Endothelial cell of umbilical vein (primary cell): Measurements from ENCODE around the gene STON2. TPM values are rescaled to one million over a fixed set of nuclear protein-coding genes. Genes with fewer than 3 reads are reported as not detected.

Experiments used
- BruUV-seq: library from RNA; stranded (reverse); fragments of 400-500 nt; replicated peaks from 2 replicates; lab custom pipeline; 2021; lab: Mats Ljungman, UMichigan
- CTCF ChIA-PET: fragments of 300-600, 350-600 bp; sonication (Branson Sonifier 250); formaldehyde crosslinking; loops from one replicate; lab custom pipeline; 2021; ENCODE audit warnings: antibody characterized with exemption, inconsistent platforms; lab: Charles Lee
- POLR2A ChIA-PET: fragments of 300-600, 350-600 bp; sonication (Branson Sonifier 250); formaldehyde crosslinking; loops from one replicate; lab custom pipeline; 2021; ENCODE audit warnings: antibody characterized with exemption, inconsistent platforms; lab: Charles Lee
- DNase-seq: peaks from one replicate; pipeline ENCODE4 v3.0.0-alpha.2; 2011; ENCODE audit warnings: low read depth, low spot score
- FAIRE-seq: peaks from 2 replicates; lab custom pipeline; 2011; peaks lifted over from hg19 to GRCh38; lab: Jason Lieb, UNC
- H2AFZ ChIP-seq: 2 replicates; pipeline ENCODE4 v1.6.0; 2012; ENCODE audit warnings: low read depth, low read length, control low read depth, inconsistent platforms
- H3K27ac ChIP-seq: 2 replicates; pipeline ENCODE4 v1.5.1; 2011; ENCODE audit warnings: low read depth, mild to moderate bottlenecking, control low read depth, low read length, moderate library complexity; ENCODE audit not compliant: insufficient read depth
- H3K27me3 ChIP-seq, 2 experiments: 2 replicates each; pipeline versions ENCODE4 v1.6.0 to v1.6.1; 2011; ENCODE audit warnings: low read length in 2 of 2, mixed read lengths in 1 of 2; ENCODE audit not compliant: control insufficient read depth in 2 of 2, insufficient read depth in 2 of 2
- H3K36me3 ChIP-seq, 2 experiments: 2 replicates in 1 of 2; 3 replicates in 1 of 2; pipeline ENCODE4 v1.5.1; 2011; ENCODE audit warnings: low read length in 2 of 2, mild to moderate bottlenecking in 1 of 2, moderate library complexity in 1 of 2; ENCODE audit not compliant: control insufficient read depth in 2 of 2, insufficient read depth in 2 of 2; ENCODE audit errors: extremely low read depth in 1 of 2
- H3K4me1 ChIP-seq: 3 replicates; pipeline ENCODE4 v1.5.1; 2011; ENCODE audit warnings: mild to moderate bottlenecking, low read length; ENCODE audit not compliant: control insufficient read depth, insufficient read depth; ENCODE audit errors: extremely low read depth
- H3K4me2 ChIP-seq: 2 replicates; pipeline ENCODE4 v1.6.1; 2011; ENCODE audit warnings: low read length, control low read depth, mixed read lengths; ENCODE audit not compliant: insufficient read depth
- H3K4me3 ChIP-seq, 3 experiments: fragments of 200-600 bp in 1 of 3; sonication (generic), shearing (Covaris generic) in 1 of 3; replicated peaks in 1 of 3; 2 replicates each; pipeline ENCODE4 v1.5.1; 2011 to 2016; ENCODE audit warnings: control low read depth in 3 of 3, low read length in 3 of 3, mild to moderate bottlenecking in 2 of 3, inconsistent platforms in 1 of 3, low read depth in 1 of 3, moderate library complexity in 1 of 3; ENCODE audit not compliant: insufficient read depth in 1 of 3
- H3K79me2 ChIP-seq: 2 replicates; pipeline ENCODE4 v1.6.0; 2012; ENCODE audit warnings: low read length, inconsistent platforms; ENCODE audit not compliant: control insufficient read depth, insufficient read depth
- H3K9ac ChIP-seq: replicated peaks from 2 replicates; pipeline ENCODE3; 2011; ENCODE audit warnings: low read length, control low read depth; ENCODE audit not compliant: insufficient read depth; ENCODE audit errors: extremely low read depth
- H3K9me1 ChIP-seq: replicated peaks from 3 replicates; pipeline ENCODE4 v1.6.0; 2011; ENCODE audit warnings: mild to moderate bottlenecking, low read length; ENCODE audit not compliant: control insufficient read depth, insufficient read depth; ENCODE audit errors: extremely low read depth
- H3K9me3 ChIP-seq: replicated peaks from 2 replicates; pipeline ENCODE4 v1.5.1; 2012; ENCODE audit warnings: low read length, inconsistent platforms; ENCODE audit not compliant: control insufficient read depth, insufficient read depth
- H4K20me1 ChIP-seq: replicated peaks from 2 replicates; pipeline ENCODE3; 2011; ENCODE audit warnings: mild to moderate bottlenecking, low read length; ENCODE audit not compliant: control insufficient read depth, insufficient read depth; ENCODE audit errors: extremely low read depth
- EZH2 ChIP-seq: IDR thresholded peaks from 2 replicates; pipeline ENCODE4 v1.6.1; 2012; ENCODE audit warnings: borderline replicate concordance, low read depth, mild to moderate bottlenecking, moderate library complexity, low read length, inconsistent platforms; ENCODE audit not compliant: severe bottlenecking
- FOS ChIP-seq: IDR thresholded peaks from 2 replicates; pipeline ENCODE4 v1.6.1; 2011; ENCODE audit warnings: mild to moderate bottlenecking, low read length, moderate library complexity, borderline replicate concordance; ENCODE audit not compliant: insufficient read depth
- GATA2 ChIP-seq: IDR thresholded peaks from 2 replicates; pipeline ENCODE4 v1.7.0; 2011; ENCODE audit warnings: low read depth, mild to moderate bottlenecking, moderate library complexity, mixed read lengths, low read length; ENCODE audit not compliant: insufficient read length, insufficient read depth
- JUN ChIP-seq: IDR thresholded peaks from 2 replicates; pipeline ENCODE4 v1.6.1; 2011; ENCODE audit warnings: borderline replicate concordance, low read depth; ENCODE audit not compliant: insufficient read length, insufficient read depth
- MYC ChIP-seq: IDR thresholded peaks from one replicate; pipeline ENCODE4 v1.6.1; 2011; ENCODE audit warnings: mild to moderate bottlenecking, low read depth, low read length
- POLR2A ChIP-seq: IDR thresholded peaks from 2 replicates; pipeline ENCODE4 v1.6.1; 2012; ENCODE audit warnings: low read depth, mild to moderate bottlenecking, control low read depth, low read length
- POLR2AphosphoS5 ChIP-seq: IDR thresholded peaks from 2 replicates; pipeline ENCODE4 v1.6.1; 2012; ENCODE audit warnings: low read depth, mild to moderate bottlenecking, control low read depth, low read length, moderate library complexity; ENCODE audit not compliant: insufficient read depth
- dilution Hi-C: fragments of 300-500 bp; cut with MboI; formaldehyde crosslinking; loops from one replicate; pipeline ENCODE4 v1.15.0; 2019; ENCODE audit warnings: low sequenced_read_pairs; ENCODE audit not compliant: extremely low pct_ligation_motif_present
- intact Hi-C: fragments of 100-400 bp; cut with micrococcal nuclease; formaldehyde crosslinking; loops from one replicate; pipeline ENCODE4 v1.10.0; 2022
- polyA plus RNA-seq, 4 experiments: library from polyadenylated mRNA; depleted of rRNA in 3 of 4; stranded (reverse) in 3 of 4; unstranded in 1 of 4; fragments of >200 nt; gene quantifications; 2 replicates each; pipeline versions ENCODE4 v1.2.1 to v1.2.3, GENCODE V29; 2011 to 2012; ENCODE audit warnings: missing spikeins in 1 of 4
- total RNA-seq: library from RNA; stranded (reverse); gene quantifications from 2 replicates; pipeline ENCODE4 v1.2.3, GENCODE V29; 2021
- TF ChIP-seq, protein P1 (sequence below), 2 donors: IDR thresholded peaks; 1 replicate in 1 of 2; 2 replicates in 1 of 2; pipeline ENCODE4 v1.5.1; 2011; ENCODE audit warnings: low read length in 2 of 2, mild to moderate bottlenecking in 2 of 2, moderate library complexity in 2 of 2, control low read depth in 1 of 2, inconsistent platforms in 1 of 2, low read depth in 1 of 2; ENCODE audit not compliant: insufficient read depth in 1 of 2; ENCODE audit errors: extremely low read depth in 1 of 2
- TF ChIP-seq, protein P2 (sequence below): IDR thresholded peaks from 2 replicates; pipeline ENCODE4 v1.6.1; 2011; ENCODE audit not compliant: insufficient read depth, insufficient read length

The STON2 gene
- total and polyA plus RNA-seq, 2 donors (not counting 3 experiments of a cell fraction or from before 2014, with no cell fraction given), result not detected

DNA sequence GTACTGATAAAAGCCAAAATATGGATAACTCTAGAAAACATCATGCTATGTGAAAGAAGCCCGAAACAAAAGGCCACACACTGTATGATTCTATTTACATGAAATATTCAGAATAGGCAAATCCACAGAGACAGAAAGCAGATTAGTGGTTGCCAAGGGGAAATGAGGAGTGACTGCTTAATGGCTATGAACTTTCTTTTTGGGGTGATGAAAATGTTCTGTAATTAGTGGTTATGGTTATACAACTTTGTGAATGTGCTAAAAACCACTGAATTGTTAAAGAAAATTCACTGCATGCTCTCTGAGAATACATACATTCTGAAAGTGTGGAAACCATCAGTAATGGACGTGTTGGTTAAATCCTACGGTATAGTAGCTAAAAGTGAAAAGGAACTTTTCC lies 39.9 kb upstream of the STON2 start:
- Histone ChIP-seq H3K9me1 (no peaks in the 10 kb centered on the region), H2AFZ (no peak overlapping the region), H3K4me3 (no peak overlapping the region), H3K27ac (no peak overlapping the region), H3K9me3 (no peaks in the 10 kb centered on the region), H3K9ac (no peak overlapping the region), H3K4me1 (peaks cover 5% of the 10 kb centered on the region), H3K27me3 (peaks cover 23 to 26% of the 10 kb centered on the region in 2 experiments), H3K79me2 (no peaks in the 10 kb centered on the region), H4K20me1 (no peaks in the 10 kb centered on the region), H3K4me2 (no peak overlapping the region), H3K36me3 (no peaks in the 10 kb centered on the region)
- CTCF ChIA-PET, result interaction anchor here (0.9 kb wide), 1 partner anchor 12 kb away, joined by 3 read pairs; no protein-coding TSS in a partner anchor
- intact Hi-C loops, result no loop called here
- BruUV-seq, result no TSS peak
- TF ChIP-seq MYC (no peak), EZH2 (no peak), POLR2A (no peak)
- TF ChIP-seq, protein P1, sequence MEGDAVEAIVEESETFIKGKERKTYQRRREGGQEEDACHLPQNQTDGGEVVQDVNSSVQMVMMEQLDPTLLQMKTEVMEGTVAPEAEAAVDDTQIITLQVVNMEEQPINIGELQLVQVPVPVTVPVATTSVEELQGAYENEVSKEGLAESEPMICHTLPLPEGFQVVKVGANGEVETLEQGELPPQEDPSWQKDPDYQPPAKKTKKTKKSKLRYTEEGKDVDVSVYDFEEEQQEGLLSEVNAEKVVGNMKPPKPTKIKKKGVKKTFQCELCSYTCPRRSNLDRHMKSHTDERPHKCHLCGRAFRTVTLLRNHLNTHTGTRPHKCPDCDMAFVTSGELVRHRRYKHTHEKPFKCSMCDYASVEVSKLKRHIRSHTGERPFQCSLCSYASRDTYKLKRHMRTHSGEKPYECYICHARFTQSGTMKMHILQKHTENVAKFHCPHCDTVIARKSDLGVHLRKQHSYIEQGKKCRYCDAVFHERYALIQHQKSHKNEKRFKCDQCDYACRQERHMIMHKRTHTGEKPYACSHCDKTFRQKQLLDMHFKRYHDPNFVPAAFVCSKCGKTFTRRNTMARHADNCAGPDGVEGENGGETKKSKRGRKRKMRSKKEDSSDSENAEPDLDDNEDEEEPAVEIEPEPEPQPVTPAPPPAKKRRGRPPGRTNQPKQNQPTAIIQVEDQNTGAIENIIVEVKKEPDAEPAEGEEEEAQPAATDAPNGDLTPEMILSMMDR (IDR thresholded peaks at IDR 0.05; ENCODE audit: extremely low read depth in 1 of 2, insufficient read depth in 1 of 2, low read depth in 1 of 2, low read length in 2 of 2), result no peak
- dilution Hi-C loops, result no loop called here
- DNase-seq (no peak), FAIRE-seq (no peak)
- POLR2A ChIA-PET, result no interaction called here

DNA sequence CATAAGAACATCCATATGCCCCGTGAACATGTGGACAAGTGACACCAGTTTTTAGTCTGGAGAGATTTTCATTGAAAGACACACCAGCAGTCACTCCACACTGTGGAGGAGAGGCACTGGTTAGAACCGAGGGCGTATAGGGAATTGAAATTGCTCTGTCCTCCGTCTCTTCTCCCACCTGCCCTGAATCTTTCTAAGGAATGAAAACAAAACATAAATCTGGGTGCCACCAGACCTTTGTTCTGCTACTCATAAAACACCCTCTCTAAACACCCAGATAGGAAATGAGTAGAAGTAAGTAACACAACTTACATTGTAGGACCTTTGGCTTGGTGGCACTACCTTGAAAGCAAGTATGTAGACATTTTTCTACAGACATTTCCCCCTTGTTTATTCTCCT lies 37.1 kb upstream of the STON2 start:
- intact Hi-C loops, result loop anchor here (5.0 kb wide), 1 partner anchor 215 kb away; the partner anchor contains the start of gene GTF2A1
- Histone ChIP-seq H3K79me2 (no peaks in the 10 kb centered on the region), H3K9me3 (no peaks in the 10 kb centered on the region), H3K9me1 (no peaks in the 10 kb centered on the region), H3K36me3 (no peaks in the 10 kb centered on the region), H3K4me1 (peaks cover 5% of the 10 kb centered on the region), H3K27me3 (peaks cover 34 to 36% of the 10 kb centered on the region in 2 experiments), H3K4me3 (no peak overlapping the region), H3K9ac (no peak overlapping the region), H3K27ac (no peak overlapping the region), H2AFZ (no peak overlapping the region), H3K4me2 (no peak overlapping the region), H4K20me1 (no peaks in the 10 kb centered on the region)
- dilution Hi-C loops, result no loop called here
- BruUV-seq, result no TSS peak
- TF ChIP-seq FOS (no peak), POLR2AphosphoS5 (no peak), EZH2 (no peak), JUN (no peak), POLR2A (no peak), GATA2 (no peak), MYC (no peak)
- TF ChIP-seq, protein P2, sequence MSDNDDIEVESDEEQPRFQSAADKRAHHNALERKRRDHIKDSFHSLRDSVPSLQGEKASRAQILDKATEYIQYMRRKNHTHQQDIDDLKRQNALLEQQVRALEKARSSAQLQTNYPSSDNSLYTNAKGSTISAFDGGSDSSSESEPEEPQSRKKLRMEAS, result no peak
- TF ChIP-seq, protein P1 (IDR thresholded peaks at IDR 0.05; ENCODE audit: extremely low read depth in 1 of 2, insufficient read depth in 1 of 2, low read depth in 1 of 2, low read length in 2 of 2), result no peak
- ChIA-PET CTCF (interaction anchor here (1.5 kb wide), 2 partner anchors 9 kb away, joined by 3 to 4 read pairs; no protein-coding TSS in a partner anchor), POLR2A (no interaction called here)
- no peak for DNase-seq
- no peak for FAIRE-seq
